ENCODE results near the gene MRPS14. TPM values are rescaled to one million over a fixed set of nuclear protein-coding genes. Genes with fewer than 3 reads are reported as not detected.

The MRPS14 gene
- polyA plus RNA-seq, 1 of the 3 experiments (the other 2 are of a cell fraction), result 18.2 TPM

DNA sequence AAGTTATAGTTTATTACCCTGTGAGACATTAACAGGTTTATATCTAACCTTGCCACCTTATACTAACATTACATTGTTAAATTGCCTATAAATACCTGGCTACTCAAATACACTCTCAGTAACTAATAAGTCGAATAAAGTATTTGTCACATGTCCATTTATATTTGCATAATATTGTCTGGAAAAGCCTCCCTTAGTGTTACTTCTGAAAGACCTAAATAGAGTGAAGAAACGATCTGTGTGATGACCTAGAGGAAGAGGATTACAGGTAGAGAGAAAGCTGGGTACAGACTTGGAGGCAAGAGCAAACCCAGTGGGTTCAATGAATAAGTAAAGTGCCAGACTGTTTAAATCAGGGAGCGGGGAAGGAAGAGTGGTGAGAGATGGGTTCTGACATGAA lies 26.2 kb downstream of the MRPS14 start (continued):
- TF ChIP-seq PBX3 (IDR thresholded peaks at IDR 0.05) (no peak), NRF1 (IDR thresholded peaks at IDR 0.05; ENCODE audit: low read depth, low read length) (no peak), EZH2phosphoT487 (IDR thresholded peaks at IDR 0.05; ENCODE audit: borderline replicate concordance, low read depth) (no peak)

DNA sequence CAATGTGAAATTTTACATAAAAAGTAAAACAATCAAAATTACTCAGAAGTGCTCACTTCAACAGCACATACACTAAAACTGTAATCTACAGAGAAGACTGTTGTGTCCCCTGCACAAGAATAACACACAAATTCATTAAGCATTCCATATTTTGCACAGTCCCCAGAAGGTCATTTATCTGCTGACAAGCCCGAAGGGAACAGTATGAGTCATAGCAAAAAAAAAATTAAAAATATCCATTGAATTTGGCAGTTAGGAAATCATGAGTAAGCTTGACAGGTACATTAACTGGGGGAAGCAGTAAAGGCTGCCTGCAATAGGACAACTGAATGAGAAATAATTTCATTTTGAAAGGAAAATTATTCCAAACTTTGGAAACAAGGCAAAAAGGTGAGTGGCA lies 26.7 kb downstream of the MRPS14 start:
- Histone ChIP-seq H3K36me3 (replicated peaks in 1 of 2; ENCODE audit: control insufficient read depth in 1 of 2, insufficient read depth in 2 of 2, low read length in 1 of 2) (peaks cover 4 to 9% of the 10 kb centered on the region in 2 experiments), H3K4me3 (ENCODE audit: low read depth in 2 of 2, low read length in 1 of 2) (no peak overlapping the region), H4K20me1 (ENCODE audit: insufficient read depth) (no peaks in the 10 kb centered on the region), H3K9ac (no peak overlapping the region), H3K4me1 (ENCODE audit: control insufficient read depth in 1 of 2, insufficient read depth in 2 of 2, low read depth in 1 of 2, low read length in 1 of 2) (peaks cover 0 to 6% of the 10 kb centered on the region in 2 experiments; a peak in 2 of 4 replicates), H3K27me3 (ENCODE audit: insufficient read depth) (no peaks in the 10 kb centered on the region), H3F3A (replicated peaks; ENCODE audit: insufficient read depth) (peaks cover 4% of the 10 kb centered on the region), H3K9me2 (no peaks in the 10 kb centered on the region), H3K79me2 (ENCODE audit: insufficient read depth) (peaks cover 15% of the 10 kb centered on the region), H3K9me3 (no peaks in the 10 kb centered on the region), H3K4me2 (no peak overlapping the region), H2AFZ (ENCODE audit: low read depth) (no peak overlapping the region), H3K27ac (ENCODE audit: low read depth in 2 of 2, low read length in 1 of 2) (peak overlapping the region in 1 of 2 experiments; percentile 25; a peak in 1 of 4 replicates)
- TF ChIP-seq FOSL2 (IDR thresholded peaks at IDR 0.05; ENCODE audit: borderline replicate concordance, low read depth), result peak; percentile 57
- no peak for TF ChIP-seq TEAD4 (IDR thresholded peaks at IDR 0.05; ENCODE audit: borderline replicate concordance, insufficient read depth)
- no peak for TF ChIP-seq IRF3 (IDR thresholded peaks at IDR 0.05; ENCODE audit: low read depth, low read length)
- no peak for TF ChIP-seq YY1 (IDR thresholded peaks at IDR 0.05; ENCODE audit: low read depth)
- TF ChIP-seq, protein P1, sequence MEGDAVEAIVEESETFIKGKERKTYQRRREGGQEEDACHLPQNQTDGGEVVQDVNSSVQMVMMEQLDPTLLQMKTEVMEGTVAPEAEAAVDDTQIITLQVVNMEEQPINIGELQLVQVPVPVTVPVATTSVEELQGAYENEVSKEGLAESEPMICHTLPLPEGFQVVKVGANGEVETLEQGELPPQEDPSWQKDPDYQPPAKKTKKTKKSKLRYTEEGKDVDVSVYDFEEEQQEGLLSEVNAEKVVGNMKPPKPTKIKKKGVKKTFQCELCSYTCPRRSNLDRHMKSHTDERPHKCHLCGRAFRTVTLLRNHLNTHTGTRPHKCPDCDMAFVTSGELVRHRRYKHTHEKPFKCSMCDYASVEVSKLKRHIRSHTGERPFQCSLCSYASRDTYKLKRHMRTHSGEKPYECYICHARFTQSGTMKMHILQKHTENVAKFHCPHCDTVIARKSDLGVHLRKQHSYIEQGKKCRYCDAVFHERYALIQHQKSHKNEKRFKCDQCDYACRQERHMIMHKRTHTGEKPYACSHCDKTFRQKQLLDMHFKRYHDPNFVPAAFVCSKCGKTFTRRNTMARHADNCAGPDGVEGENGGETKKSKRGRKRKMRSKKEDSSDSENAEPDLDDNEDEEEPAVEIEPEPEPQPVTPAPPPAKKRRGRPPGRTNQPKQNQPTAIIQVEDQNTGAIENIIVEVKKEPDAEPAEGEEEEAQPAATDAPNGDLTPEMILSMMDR (IDR thresholded peaks at IDR 0.05), result no peak
- TF ChIP-seq PBX3 (IDR thresholded peaks at IDR 0.05), result peak; percentile 67
- no peak for TF ChIP-seq MEF2A (IDR thresholded peaks at IDR 0.05; ENCODE audit: borderline replicate concordance, low read depth)
- TF ChIP-seq EP300 (IDR thresholded peaks at IDR 0.05; ENCODE audit: borderline replicate concordance in 1 of 2, low read depth in 1 of 2, low read length in 1 of 2), result no peak
- TF ChIP-seq SMC3 (IDR thresholded peaks at IDR 0.05; ENCODE audit: low read depth, low read length), result no peak
- no peak for TF ChIP-seq EZH2phosphoT487 (IDR thresholded peaks at IDR 0.05; ENCODE audit: borderline replicate concordance, low read depth)
- 0 out of 2 replicates have a peak, but pooled peaks have one; percentile 8 for TF ChIP-seq TCF12 (IDR thresholded peaks at IDR 0.05)
- TF ChIP-seq MXI1 (IDR thresholded peaks at IDR 0.05; ENCODE audit: low read depth, low read length), result no peak
- TF ChIP-seq, protein P2, sequence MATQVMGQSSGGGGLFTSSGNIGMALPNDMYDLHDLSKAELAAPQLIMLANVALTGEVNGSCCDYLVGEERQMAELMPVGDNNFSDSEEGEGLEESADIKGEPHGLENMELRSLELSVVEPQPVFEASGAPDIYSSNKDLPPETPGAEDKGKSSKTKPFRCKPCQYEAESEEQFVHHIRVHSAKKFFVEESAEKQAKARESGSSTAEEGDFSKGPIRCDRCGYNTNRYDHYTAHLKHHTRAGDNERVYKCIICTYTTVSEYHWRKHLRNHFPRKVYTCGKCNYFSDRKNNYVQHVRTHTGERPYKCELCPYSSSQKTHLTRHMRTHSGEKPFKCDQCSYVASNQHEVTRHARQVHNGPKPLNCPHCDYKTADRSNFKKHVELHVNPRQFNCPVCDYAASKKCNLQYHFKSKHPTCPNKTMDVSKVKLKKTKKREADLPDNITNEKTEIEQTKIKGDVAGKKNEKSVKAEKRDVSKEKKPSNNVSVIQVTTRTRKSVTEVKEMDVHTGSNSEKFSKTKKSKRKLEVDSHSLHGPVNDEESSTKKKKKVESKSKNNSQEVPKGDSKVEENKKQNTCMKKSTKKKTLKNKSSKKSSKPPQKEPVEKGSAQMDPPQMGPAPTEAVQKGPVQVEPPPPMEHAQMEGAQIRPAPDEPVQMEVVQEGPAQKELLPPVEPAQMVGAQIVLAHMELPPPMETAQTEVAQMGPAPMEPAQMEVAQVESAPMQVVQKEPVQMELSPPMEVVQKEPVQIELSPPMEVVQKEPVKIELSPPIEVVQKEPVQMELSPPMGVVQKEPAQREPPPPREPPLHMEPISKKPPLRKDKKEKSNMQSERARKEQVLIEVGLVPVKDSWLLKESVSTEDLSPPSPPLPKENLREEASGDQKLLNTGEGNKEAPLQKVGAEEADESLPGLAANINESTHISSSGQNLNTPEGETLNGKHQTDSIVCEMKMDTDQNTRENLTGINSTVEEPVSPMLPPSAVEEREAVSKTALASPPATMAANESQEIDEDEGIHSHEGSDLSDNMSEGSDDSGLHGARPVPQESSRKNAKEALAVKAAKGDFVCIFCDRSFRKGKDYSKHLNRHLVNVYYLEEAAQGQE (IDR thresholded peaks at IDR 0.05; ENCODE audit: low read depth, low read length), result no peak
- no peak for TF ChIP-seq POLR2AphosphoS5 (IDR thresholded peaks at IDR 0.05; ENCODE audit: low read depth, low read length)
- TF ChIP-seq ELF1 (IDR thresholded peaks at IDR 0.05), result no peak
- no peak for TF ChIP-seq TAF1 (IDR thresholded peaks at IDR 0.05; ENCODE audit: borderline replicate concordance, low read depth, low read length)
- no peak for TF ChIP-seq FOXM1 (IDR thresholded peaks at IDR 0.05; ENCODE audit: low read depth)
- TF ChIP-seq JUND (IDR thresholded peaks at IDR 0.05), result peak; percentile 47
- 15% methylated on average over 1 of the region's 1 CpG for WGBS (ENCODE audit: low lambda C conversion rate)
- DNase-seq, result no peak
- ChIA-PET CTCF (interaction anchor here (1.1 to 2.2 kb wide), 2 partner anchors 14 to 226 kb away, joined by 5 to 7 read pairs; no protein-coding TSS in a partner anchor), POLR2A (interaction anchor here (0.6 kb wide), 1 partner anchor 228 kb away, joined by 4 read pairs; no protein-coding TSS in a partner anchor)
